ENCODE measurements around the gene NFASC. TPM values are rescaled to one million over a fixed set of nuclear protein-coding genes. Genes with fewer than 3 reads are reported as not detected.

Gene NFASC
- total and polyA plus RNA-seq, 9 of the 15 experiments (the other 6 are each of a cell fraction or from before 2014, with no cell fraction given), result 0.03 to 0.16 (median 0.06) TPM; not detected in 6

GRCh38 chr1:204904228-204904810 lies 33.7 kb downstream of the NFASC start (continued):
- TF ChIP-seq MGA (IDR thresholded peaks at IDR 0.05), result no peak

Measured in K562 (cell line).